Measurements from ENCODE around the gene ABTB2. TPM values are rescaled to one million over a fixed set of nuclear protein-coding genes. Genes with fewer than 3 reads are reported as not detected.
A peak's percentile ranks its signal among the peaks of the same experiment; 100 is the strongest.

Gene ABTB2
- total and polyA plus RNA-seq, 10 of the 15 experiments (the other 5 are each of a cell fraction or from before 2014, with no cell fraction given) = 0.13 to 2.1 (median 0.72) TPM

DNA sequence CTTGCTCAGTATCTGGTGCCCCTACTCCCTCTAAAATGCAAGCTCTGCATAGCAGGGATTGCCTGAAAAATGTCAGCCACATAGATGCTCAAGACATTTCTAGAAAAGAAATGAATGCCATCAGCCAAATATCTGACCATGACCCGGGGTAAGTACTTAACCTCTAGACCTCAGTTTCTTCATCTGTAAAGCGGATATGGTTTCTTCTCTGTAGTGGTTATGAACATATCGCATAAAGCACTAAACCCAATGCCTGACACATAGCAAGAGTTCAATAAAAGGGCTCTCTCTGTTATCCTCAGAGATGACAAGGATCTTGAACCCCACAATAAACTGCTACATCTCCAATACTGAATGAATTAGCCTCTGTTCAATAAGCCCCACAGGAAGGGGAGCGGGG, 122.6 kb downstream of the ABTB2 start (continued):
- TF ChIP-seq GABPA (IDR thresholded peaks at IDR 0.05; ENCODE audit: low read depth) (peak; percentile 61; the same call in 1 of the 2 replicates), JUNB (IDR thresholded peaks at IDR 0.05) (peak; percentile 97), BHLHE40 (IDR thresholded peaks at IDR 0.05; ENCODE audit: borderline replicate concordance in 1 of 2, low read depth in 2 of 2, low read length in 1 of 2) (peak; percentile 59 to 69), POU2F2 (IDR thresholded peaks at IDR 0.05; ENCODE audit: borderline replicate concordance, low read depth, low read length) (0 out of 3 replicates have a peak, but pooled peaks have one; percentile 34), CBFB (IDR thresholded peaks at IDR 0.05; ENCODE audit: low read depth) (peak; percentile 90), EP300 (IDR thresholded peaks at IDR 0.05; ENCODE audit: borderline replicate concordance in 1 of 2, control insufficient read depth in 1 of 2, low read depth in 2 of 2, low read length in 2 of 2) (peak; percentile 47 to 78; a peak in 2 of 4 replicates), NR2C1 (IDR thresholded peaks at IDR 0.05) (peak; percentile 34; the same call in 1 of the 2 replicates), LARP7 (IDR thresholded peaks at IDR 0.05) (no peak), RFX5 (IDR thresholded peaks at IDR 0.05; ENCODE audit: low read depth, low read length) (no peak), EED (IDR thresholded peaks at IDR 0.05; ENCODE audit: low read depth) (peak; percentile 64), IKZF1 (conservative IDR thresholded peaks at IDR 0.05) (peak; percentile 67)

- ATAC-seq (peak; percentile 86), FAIRE-seq (peak; percentile 76), DNase-seq (ENCODE audit: low read depth, low spot score) (peak; percentile 88)
- Histone ChIP-seq H3K9me3 (replicated peaks; ENCODE audit: control insufficient read depth, insufficient read depth, low read length) (no peaks in the 10 kb centered on the region), H2AFZ (ENCODE audit: control insufficient read depth, low read depth, low read length) (0 out of 2 replicates have a peak overlapping the region, but pooled peaks have one; percentile 32), H3K27ac (ENCODE audit: control insufficient read depth, insufficient read depth) (peak overlapping the region; percentile 54), H3K36me3 (ENCODE audit: control insufficient read depth in 2 of 2, insufficient read depth in 2 of 2, low read length in 1 of 2) (no peaks in the 10 kb centered on the region; a peak in 1 of 4 replicates), H3K27me3 (replicated peaks in 1 of 2; ENCODE audit: control insufficient read depth in 2 of 2, insufficient read depth in 2 of 2, low read length in 1 of 2) (no peaks in the 10 kb centered on the region), H3K79me2 (ENCODE audit: control insufficient read depth, insufficient read depth, low read length) (no peaks in the 10 kb centered on the region), H4K20me1 (ENCODE audit: control insufficient read depth, insufficient read depth) (no peaks in the 10 kb centered on the region), H3K9ac (ENCODE audit: control insufficient read depth, insufficient read depth, low read length) (0 out of 2 replicates have a peak overlapping the region, but pooled peaks have one; percentile 19), H3K4me2 (ENCODE audit: control insufficient read depth, insufficient read depth) (peak overlapping the region; percentile 66), H3K4me1 (ENCODE audit: control insufficient read depth, insufficient read depth, low read length) (peaks cover 48% of the 10 kb centered on the region), H3K4me3 (peak overlapping the region; percentile 29; the same call in 1 of the 2 replicates)
- ChIA-PET POLR2A (interaction anchor here (0.7 to 2.2 kb wide), 9 partner anchors 8 to 181 kb away, joined by 4 to 9 read pairs (median 4); no protein-coding TSS in a partner anchor), SMC1A (ENCODE audit: uncharacterized antibody, unreplicated experiment) (interaction anchor here (0.7 to 17.3 kb wide), 12 partner anchors 11 to 124 kb away, joined by 3 to 192 read pairs (median 5); partner anchors contain the start of gene ABTB2), CTCF (interaction anchor here (0.7 to 4.2 kb wide), 7 partner anchors 9 to 124 kb away, joined by 3 to 18 read pairs (median 5); partner anchors contain the start of gene ABTB2), RAD21 (ENCODE audit: unreplicated experiment) (interaction anchor here (0.7 to 7.2 kb wide), 15 partner anchors 10 to 124 kb away, joined by 3 to 107 read pairs (median 4); partner anchors contain the start of gene ABTB2)
- 20% methylated on average over 9 of the region's 9 CpGs for WGBS (ENCODE audit: insufficient coverage, insufficient replicate concordance, low lambda C conversion rate, missing lambda C conversion rate)
- in situ Hi-C loops (cut with MboI) = no loop called here
- no TSS peak for BruUV-seq (replicated peaks)
- intact Hi-C loops (cut with micrococcal nuclease; ENCODE audit: unreplicated experiment) = loop anchor here (2.0 to 10.0 kb wide), 3 partner anchors 59 to 459 kb away; partner anchors contain the start of genes ABTB2 and FBXO3
- TF ChIP-seq JUND (IDR thresholded peaks at IDR 0.05; ENCODE audit: low read depth, low read length) = peak; percentile 63; the same call in 1 of the 2 replicates
- TF ChIP-seq TCF7 (IDR thresholded peaks at IDR 0.05; ENCODE audit: borderline replicate concordance) = peak; percentile 61; the same call in 1 of the 2 replicates
- TF ChIP-seq RB1 (IDR thresholded peaks at IDR 0.05; ENCODE audit: borderline replicate concordance) = no peak
- TF ChIP-seq TBL1XR1 (IDR thresholded peaks at IDR 0.05; ENCODE audit: low read depth, low read length) = peak; percentile 74
- TF ChIP-seq PRDM15 (CRISPR knock-in tag; IDR thresholded peaks at IDR 0.05) = no peak
- TF ChIP-seq RAD21 (IDR thresholded peaks at IDR 0.05; ENCODE audit: insufficient read depth, low read depth, low read length) = no peak; the same call in 1 of the 2 replicates
- no peak for TF ChIP-seq RBBP5 (conservative IDR thresholded peaks at IDR 0.05)
- no peak for TF ChIP-seq CHD2 (IDR thresholded peaks at IDR 0.05; ENCODE audit: borderline replicate concordance, low read depth, low read length)
These were observed 123.6 kb downstream of the ABTB2 start for GRCh38 chr11:34234086-34234740.
